ENCODE results near the gene DLG2. TPM values are rescaled to one million over a fixed set of nuclear protein-coding genes. Genes with fewer than 3 reads are reported as not detected.

DLG2 gene
- total and polyA plus RNA-seq, 2 of the 8 experiments (the other 6 are each of a cell fraction or from before 2014, with no cell fraction given), result 1.7 to 14.3 TPM

- H3K36me3 ChIP-seq (ENCODE audit: control insufficient read depth in 2 of 4, insufficient read depth in 4 of 4, low read length in 3 of 4), result no peaks in the 10 kb centered on the region
- H3K4me1 ChIP-seq (replicated peaks in 1 of 4; ENCODE audit: control insufficient read depth in 3 of 4, insufficient read depth in 4 of 4, low read length in 3 of 4), result peaks cover 0 to 2% (median 0%) of the 10 kb centered on the region in 4 experiments; a peak in 1 of 7 replicates
- no peak overlapping the region for H3K4ac ChIP-seq (replicated peaks; ENCODE audit: insufficient read length, low read depth, low read length)
- no peak overlapping the region for H3K23ac ChIP-seq (ENCODE audit: insufficient read length)
- H2BK15ac ChIP-seq (ENCODE audit: low read length), result no peak overlapping the region
- H3K9ac ChIP-seq (replicated peaks in 1 of 4; ENCODE audit: extremely low read depth in 1 of 4, low read depth in 3 of 4, low read length in 3 of 4), result no peak overlapping the region
- H3K23me2 ChIP-seq (ENCODE audit: low read depth, low read length), result no peaks in the 10 kb centered on the region; the same call in 1 of the 2 replicates
- H2BK20ac ChIP-seq (ENCODE audit: low read length), result no peak overlapping the region
- no peak overlapping the region for H3K56ac ChIP-seq (replicated peaks; ENCODE audit: insufficient read length, low read depth, low read length)
- H2AFZ ChIP-seq (ENCODE audit: low read length), result no peak overlapping the region
- no peak overlapping the region for H2AK5ac ChIP-seq (ENCODE audit: low read depth, low read length)
- H3K18ac ChIP-seq (ENCODE audit: extremely low read depth, low read length), result no peak overlapping the region
- no peak overlapping the region for H2BK5ac ChIP-seq (ENCODE audit: low read depth, low read length)
- H3K79me1 ChIP-seq (ENCODE audit: low read depth, low read length), result no peaks in the 10 kb centered on the region
- no peak overlapping the region for H4K8ac ChIP-seq (ENCODE audit: extremely low read depth, insufficient read depth, low read length)
- CTCF ChIA-PET (ENCODE audit: partially characterized antibody), result interaction anchor here (1.3 kb wide), 1 partner anchor 371 kb away, joined by 3 read pairs; no protein-coding TSS in a partner anchor
- H3K27me3 ChIP-seq (replicated peaks in 1 of 4; ENCODE audit: control insufficient read depth in 3 of 4, extremely low read depth in 1 of 4, insufficient read depth in 3 of 4, low read length in 3 of 4), result no peaks in the 10 kb centered on the region
- no peak overlapping the region for H3K4me3 ChIP-seq (ENCODE audit: extremely low read depth in 1 of 4, insufficient read depth in 2 of 4, low read depth in 3 of 4, low read length in 4 of 4)
- FAIRE-seq (no peak), DNase-seq (ENCODE audit: low read depth in 1 of 2, low spot score in 2 of 2) (no peak)
- no peak overlapping the region for H4K91ac ChIP-seq (replicated peaks; ENCODE audit: insufficient read length, low read length)
- H3K9me3 ChIP-seq (ENCODE audit: insufficient read depth in 2 of 2, low read depth in 1 of 2, low read length in 1 of 2), result peaks cover 11 to 14% of the 10 kb centered on the region in 2 experiments; a peak in 3 of 4 replicates
- POLR2A ChIA-PET (ENCODE audit: partially characterized antibody), result no interaction called here
- no peaks in the 10 kb centered on the region for H4K20me1 ChIP-seq (replicated peaks in 1 of 2; ENCODE audit: control insufficient read depth in 1 of 2, insufficient read depth in 2 of 2, low read length in 2 of 2)
- no peak overlapping the region for H2BK12ac ChIP-seq (ENCODE audit: low read depth, low read length)
- H3K79me2 ChIP-seq (ENCODE audit: control insufficient read depth in 1 of 2, insufficient read depth in 2 of 2, low read length in 2 of 2), result no peaks in the 10 kb centered on the region
- no peak overlapping the region for H3K14ac ChIP-seq (ENCODE audit: insufficient read length)
- no peak overlapping the region for H3K27ac ChIP-seq (ENCODE audit: low read depth, low read length)
- no peak overlapping the region for H3K4me2 ChIP-seq (ENCODE audit: insufficient read depth in 1 of 2, low read depth in 2 of 2, low read length in 2 of 2)
- WGBS, 2 experiments (ENCODE audit: extremely low coverage in 1 of 2, insufficient coverage in 1 of 2, insufficient read length in 1 of 2, insufficient replicate concordance in 2 of 2, low coverage in 1 of 2, low lambda C conversion rate in 2 of 2, missing lambda C conversion rate in 1 of 2), result 91% methylated on average over 2 of the region's 2 CpGs; no CpG with 5 or more reads in 1 of the 2 experiments
- no peak overlapping the region for H4K5ac ChIP-seq (ENCODE audit: insufficient read length, low read depth, low read length)
- no peak overlapping the region for H2BK120ac ChIP-seq (replicated peaks; ENCODE audit: low read depth, low read length)
- TF ChIP-seq JUN (IDR thresholded peaks at IDR 0.05; ENCODE audit: low read depth, low read length) (no peak), SRF (IDR thresholded peaks at IDR 0.05; ENCODE audit: low read depth, low read length) (no peak), USF2 (IDR thresholded peaks at IDR 0.05; ENCODE audit: low read length) (no peak), MAFK (IDR thresholded peaks at IDR 0.05; ENCODE audit: low read depth, low read length) (no peak), HDAC2 (IDR thresholded peaks at IDR 0.05; ENCODE audit: borderline replicate concordance in 1 of 2, low read depth in 2 of 2, low read length in 2 of 2) (no peak), SAP30 (IDR thresholded peaks at IDR 0.05; ENCODE audit: insufficient read depth, insufficient replicate concordance, low read length) (no peak), ASH2L (IDR thresholded peaks at IDR 0.05; ENCODE audit: low read length) (no peak), SP2 (IDR thresholded peaks at IDR 0.05; ENCODE audit: low read length) (no peak), SP4 (IDR thresholded peaks at IDR 0.05; ENCODE audit: low read length) (no peak), HDAC6 (IDR thresholded peaks at IDR 0.05; ENCODE audit: low read depth, low read length) (no peak), EZH2 (IDR thresholded peaks at IDR 0.05; ENCODE audit: low read depth, low read length, severe bottlenecking) (no peak), TAF1 (IDR thresholded peaks at IDR 0.05; ENCODE audit: low read depth, low read length) (no peak), KDM1A (IDR thresholded peaks at IDR 0.05; ENCODE audit: borderline replicate concordance, low read length) (no peak), KDM5A (IDR thresholded peaks at IDR 0.05; ENCODE audit: low read length) (no peak)
Observed at GRCh38 chr11:83448686-83449085, 2178.5 kb downstream of the DLG2 start.
